Aorta (tissue), 5 donors: ENCODE results near the gene DAPP1. TPM values are rescaled to one million over a fixed set of nuclear protein-coding genes. Genes with fewer than 3 reads are reported as not detected.

Source experiments
- ATAC-seq: fragments of 200-7000 bp; cut with Tn5 transposase; one replicate; pipeline ENCODE4 v1.9.1; 2022; ENCODE audit warnings: moderate library complexity; ENCODE audit not compliant: low FRiP score
- DNase-seq, 2 donors: peaks; one replicate each; pipeline ENCODE4 v3.0.0-alpha.2; 2020
- H3K27ac ChIP-seq, 2 donors: one replicate each; pipeline ENCODE4 v1.5.1; 2013; ENCODE audit warnings: low read length in 2 of 2, mild to moderate bottlenecking in 2 of 2, moderate library complexity in 2 of 2, control low read depth in 1 of 2, inconsistent platforms in 1 of 2, low read depth in 1 of 2
- H3K27me3 ChIP-seq, 2 donors: one replicate each; pipeline ENCODE4 v1.6.1; 2013; ENCODE audit warnings: control low read depth in 1 of 2, low read length in 1 of 2, mild to moderate bottlenecking in 1 of 2, moderate library complexity in 1 of 2; ENCODE audit not compliant: insufficient read depth in 2 of 2, control insufficient read depth in 1 of 2
- H3K36me3 ChIP-seq, 2 donors: one replicate each; pipeline ENCODE4 v1.6.1; 2013; ENCODE audit warnings: control low read depth in 1 of 2, low read length in 1 of 2, mild to moderate bottlenecking in 1 of 2; ENCODE audit not compliant: insufficient read depth in 2 of 2, control insufficient read depth in 1 of 2
- H3K4me1 ChIP-seq, 2 donors: one replicate each; pipeline ENCODE4 v1.6.1; 2013; ENCODE audit warnings: low read length in 2 of 2, control low read depth in 1 of 2, mild to moderate bottlenecking in 1 of 2, moderate library complexity in 1 of 2; ENCODE audit not compliant: insufficient read depth in 2 of 2, control insufficient read depth in 1 of 2
- H3K4me3 ChIP-seq, 2 donors: one replicate each; pipeline ENCODE4 v1.5.1; 2013; ENCODE audit warnings: low read length in 2 of 2, control low read depth in 1 of 2, mild to moderate bottlenecking in 1 of 2
- H3K9me3 ChIP-seq: one replicate; pipeline ENCODE4 v1.6.1; 2013; ENCODE audit warnings: mild to moderate bottlenecking, low read length; ENCODE audit not compliant: control insufficient read depth
- WGBS, 2 donors: extraction: QIAGEN DNeasy Blood & Tissue Kit; methylation state at CpG; one replicate each; pipeline ENCODE4 v1.1.7; 2013; 5-methylcytosine and 5-hydroxymethylcytosine counted together
- intact Hi-C, 2 donors: fragments of 100-400 bp; cut with DNase I; formaldehyde crosslinking; loops; one replicate each; pipeline versions ENCODE4 v1.14.2 to v1.15.0; 2022
- polyA plus RNA-seq, 2 donors: library from polyadenylated mRNA; stranded (reverse); fragments of 200-250 nt; gene quantifications; one replicate each; pipeline ENCODE4 v1.2.3, GENCODE V29; 2013
- total RNA-seq, 2 donors: library from RNA; stranded (reverse); fragmentation: NEBNext Ultra II Directional; extraction: Animal tissue kit (Norgen Biotek cat#: 25700); gene quantifications; one replicate each; pipeline ENCODE4 v1.2.1, GENCODE V29; 2021
- donor health status: healthy with polysubstance abuse.
- donor health status: Bipolar disorder and iron deficiency.
- donor health status: DM: no; HTN: no; CAD: no.
- donor health status: DM: no; HTN: no; CAD: no.
- donor health status: DM: yes; HTN: yes; CAD: no.

DAPP1 gene
- total and polyA plus RNA-seq, 4 donors = 0.28 to 6.4 (median 3.5) TPM

- WGBS, 2 donors = 59 to 74% methylated on average over 1 of the region's 1 CpG
- H3K27ac ChIP-seq = no peak overlapping the region
- ATAC-seq (no peak), DNase-seq (no peak)
- no peak overlapping the region for H3K4me3 ChIP-seq
- no peaks in the 10 kb centered on the region for H3K9me3 ChIP-seq
- H3K36me3 ChIP-seq = no peaks in the 10 kb centered on the region
- intact Hi-C loops = no loop called here
- no peaks in the 10 kb centered on the region for H3K27me3 ChIP-seq
- H3K4me1 ChIP-seq = no peaks in the 10 kb centered on the region
Observed at GRCh38 chr4:99853999-99854398, 37.4 kb downstream of the DAPP1 start.

GRCh38 chr4:99855678-99856077 is 39.1 kb downstream of the DAPP1 start:
- Histone ChIP-seq H3K4me3 (no peak overlapping the region), H3K27ac (no peak overlapping the region), H3K36me3 (no peaks in the 10 kb centered on the region), H3K27me3 (no peaks in the 10 kb centered on the region), H3K4me1 (no peaks in the 10 kb centered on the region), H3K9me3 (no peaks in the 10 kb centered on the region)
- 89 to 93% methylated on average over 1 of the region's 1 CpG for WGBS, 2 donors
- ATAC-seq = peak; percentile 29
- intact Hi-C loops = loop anchor here in 1 of 2 donors (1.0 kb wide), 1 partner anchor 20 kb away; no protein-coding TSS in a partner anchor
- no peak for DNase-seq

- Histone ChIP-seq H3K9me3 (no peaks in the 10 kb centered on the region), H3K4me1 (no peaks in the 10 kb centered on the region), H3K27me3 (no peaks in the 10 kb centered on the region), H3K27ac (no peak overlapping the region), H3K4me3 (no peak overlapping the region), H3K36me3 (no peaks in the 10 kb centered on the region)
- intact Hi-C loops = no loop called here
- no peak for DNase-seq
- peak; percentile 19 for ATAC-seq
- WGBS, 2 donors = 75 to 76% methylated on average over 1 of the region's 1 CpG
Observed at GRCh38 chr4:99856166-99856565, 39.5 kb downstream of the DAPP1 start.

- intact Hi-C loops = no loop called here
- 47 to 59% methylated on average over 3 of the region's 3 CpGs for WGBS, 2 donors
- no peak for ATAC-seq
Observed at GRCh38 chr4:99857307-99857706, 40.7 kb downstream of the DAPP1 start.

GRCh38 chr4:99859618-99860017 is 43.0 kb downstream of the DAPP1 start:
- WGBS, 2 donors = 94 to 97% methylated on average over 2 of the region's 2 CpGs
- H3K4me3 ChIP-seq = no peak overlapping the region

More at GRCh38 chr4:99857307-99857706, 40.7 kb downstream of the DAPP1 start:
- Histone ChIP-seq H3K27me3 (no peaks in the 10 kb centered on the region), H3K36me3 (no peaks in the 10 kb centered on the region), H3K9me3 (no peaks in the 10 kb centered on the region), H3K4me3 (no peak overlapping the region), H3K4me1 (no peaks in the 10 kb centered on the region), H3K27ac (no peak overlapping the region)
- DNase-seq = no peak

GRCh38 chr4:99860521-99860920 is 43.9 kb downstream of the DAPP1 start:
- no peaks in the 10 kb centered on the region for H3K27me3 ChIP-seq
- 85 to 86% methylated on average over 2 of the region's 2 CpGs for WGBS, 2 donors
- H3K9me3 ChIP-seq = no peaks in the 10 kb centered on the region
- intact Hi-C loops = no loop called here
- ATAC-seq = no peak
- DNase-seq = no peak
- no peaks in the 10 kb centered on the region for H3K4me1 ChIP-seq
- H3K27ac ChIP-seq = no peak overlapping the region
- H3K36me3 ChIP-seq = no peaks in the 10 kb centered on the region
- H3K4me3 ChIP-seq = no peak overlapping the region

More at GRCh38 chr4:99859618-99860017, 43.0 kb downstream of the DAPP1 start:
- H3K4me1 ChIP-seq = no peaks in the 10 kb centered on the region
- no peak overlapping the region for H3K27ac ChIP-seq
- intact Hi-C loops = no loop called here
- H3K9me3 ChIP-seq = no peaks in the 10 kb centered on the region
- H3K27me3 ChIP-seq = no peaks in the 10 kb centered on the region
- ATAC-seq (no peak), DNase-seq (no peak)
- no peaks in the 10 kb centered on the region for H3K36me3 ChIP-seq

GRCh38 chr4:99861120-99861905 is 44.7 kb downstream of the DAPP1 start:
- H3K4me3 ChIP-seq = no peak overlapping the region
- H3K27me3 ChIP-seq = no peaks in the 10 kb centered on the region
- DNase-seq = no peak
- 61 to 62% methylated on average over 5 of the region's 5 CpGs for WGBS, 2 donors
- no peaks in the 10 kb centered on the region for H3K4me1 ChIP-seq
- H3K9me3 ChIP-seq = no peaks in the 10 kb centered on the region
- intact Hi-C loops = no loop called here
- H3K36me3 ChIP-seq = no peaks in the 10 kb centered on the region
- no peak overlapping the region for H3K27ac ChIP-seq
- ATAC-seq = no peak

- Histone ChIP-seq H3K27me3 (no peaks in the 10 kb centered on the region), H3K9me3 (no peaks in the 10 kb centered on the region), H3K4me3 (no peak overlapping the region), H3K36me3 (no peaks in the 10 kb centered on the region), H3K27ac (no peak overlapping the region), H3K4me1 (no peaks in the 10 kb centered on the region)
- ATAC-seq = no peak
- intact Hi-C loops = no loop called here
- WGBS, 2 donors = 36 to 54% methylated on average over 3 of the region's 3 CpGs
- DNase-seq = no peak
Observed at GRCh38 chr4:99863804-99864203, 47.2 kb downstream of the DAPP1 start.

GRCh38 chr4:99868126-99868596 is 51.5 kb downstream of the DAPP1 start:
- ATAC-seq (no peak), DNase-seq (no peak)
- intact Hi-C loops = no loop called here
- whole genome bisulfite sequencing, 2 donors = 9 to 16% methylated on average over 8 of the region's 8 CpGs
- Histone ChIP-seq H3K4me3 (no peak overlapping the region), H3K27me3 (no peaks in the 10 kb centered on the region), H3K9me3 (no peaks in the 10 kb centered on the region), H3K36me3 (no peaks in the 10 kb centered on the region), H3K27ac (no peak overlapping the region), H3K4me1 (no peaks in the 10 kb centered on the region)
